ENCODE results near the gene PRRT1.

PRRT1 gene

DNA sequence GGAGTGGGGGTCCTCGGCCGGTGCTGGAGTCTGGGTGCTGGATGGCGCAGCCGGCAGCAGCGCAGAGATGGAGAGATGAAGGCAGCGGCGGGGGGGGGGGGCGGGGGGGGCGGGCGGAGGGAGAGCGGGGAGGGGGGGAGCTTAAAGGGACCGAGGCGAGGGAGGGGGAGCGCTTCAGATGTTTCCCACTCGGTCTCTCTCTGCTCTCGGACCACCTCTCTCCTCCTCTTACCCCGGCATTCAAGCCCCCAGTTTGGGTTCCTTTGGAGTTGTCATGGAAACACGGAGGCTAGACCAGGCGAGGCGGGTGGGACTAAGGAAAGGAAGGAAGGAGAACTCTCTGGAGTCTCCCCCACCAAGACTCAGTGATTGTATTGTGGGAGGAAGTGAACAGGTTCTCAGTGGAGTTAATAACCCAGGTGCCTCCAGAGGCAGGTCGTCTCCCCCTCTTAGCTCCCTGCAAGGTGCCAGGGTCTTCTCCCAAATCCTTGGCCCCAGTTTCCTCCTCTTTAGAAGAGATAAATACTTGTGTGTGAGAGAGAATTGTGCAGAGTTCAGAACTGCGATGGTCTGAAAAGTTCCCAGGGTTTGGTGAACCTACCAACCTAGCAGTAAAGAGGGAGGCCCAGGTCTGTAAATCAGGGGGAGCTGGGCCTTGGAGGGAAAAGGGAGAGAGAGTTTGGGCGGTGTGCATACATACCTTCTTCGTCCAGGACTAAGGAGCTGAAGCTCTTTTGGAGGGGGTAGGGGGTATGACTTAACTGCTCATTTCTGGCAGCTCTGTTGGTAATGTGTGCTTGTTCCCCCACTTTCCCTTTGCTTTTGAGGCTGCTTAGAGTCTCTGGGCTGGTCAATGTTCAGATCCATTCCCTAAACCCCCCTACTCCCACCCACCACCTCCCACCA is at the start of gene PRRT1:
PRRT1 (minus strand) TSS at position 77 of the 906 bp plus-strand sequence. CDS start 112 bp downstream, outside the sequence.
- TF ChIP-seq, protein P1, sequence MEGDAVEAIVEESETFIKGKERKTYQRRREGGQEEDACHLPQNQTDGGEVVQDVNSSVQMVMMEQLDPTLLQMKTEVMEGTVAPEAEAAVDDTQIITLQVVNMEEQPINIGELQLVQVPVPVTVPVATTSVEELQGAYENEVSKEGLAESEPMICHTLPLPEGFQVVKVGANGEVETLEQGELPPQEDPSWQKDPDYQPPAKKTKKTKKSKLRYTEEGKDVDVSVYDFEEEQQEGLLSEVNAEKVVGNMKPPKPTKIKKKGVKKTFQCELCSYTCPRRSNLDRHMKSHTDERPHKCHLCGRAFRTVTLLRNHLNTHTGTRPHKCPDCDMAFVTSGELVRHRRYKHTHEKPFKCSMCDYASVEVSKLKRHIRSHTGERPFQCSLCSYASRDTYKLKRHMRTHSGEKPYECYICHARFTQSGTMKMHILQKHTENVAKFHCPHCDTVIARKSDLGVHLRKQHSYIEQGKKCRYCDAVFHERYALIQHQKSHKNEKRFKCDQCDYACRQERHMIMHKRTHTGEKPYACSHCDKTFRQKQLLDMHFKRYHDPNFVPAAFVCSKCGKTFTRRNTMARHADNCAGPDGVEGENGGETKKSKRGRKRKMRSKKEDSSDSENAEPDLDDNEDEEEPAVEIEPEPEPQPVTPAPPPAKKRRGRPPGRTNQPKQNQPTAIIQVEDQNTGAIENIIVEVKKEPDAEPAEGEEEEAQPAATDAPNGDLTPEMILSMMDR (conservative IDR thresholded peaks at IDR 0.05; ENCODE audit: low read length): no peak
- no peak for DNase-seq (ENCODE audit: low read depth)

DNA sequence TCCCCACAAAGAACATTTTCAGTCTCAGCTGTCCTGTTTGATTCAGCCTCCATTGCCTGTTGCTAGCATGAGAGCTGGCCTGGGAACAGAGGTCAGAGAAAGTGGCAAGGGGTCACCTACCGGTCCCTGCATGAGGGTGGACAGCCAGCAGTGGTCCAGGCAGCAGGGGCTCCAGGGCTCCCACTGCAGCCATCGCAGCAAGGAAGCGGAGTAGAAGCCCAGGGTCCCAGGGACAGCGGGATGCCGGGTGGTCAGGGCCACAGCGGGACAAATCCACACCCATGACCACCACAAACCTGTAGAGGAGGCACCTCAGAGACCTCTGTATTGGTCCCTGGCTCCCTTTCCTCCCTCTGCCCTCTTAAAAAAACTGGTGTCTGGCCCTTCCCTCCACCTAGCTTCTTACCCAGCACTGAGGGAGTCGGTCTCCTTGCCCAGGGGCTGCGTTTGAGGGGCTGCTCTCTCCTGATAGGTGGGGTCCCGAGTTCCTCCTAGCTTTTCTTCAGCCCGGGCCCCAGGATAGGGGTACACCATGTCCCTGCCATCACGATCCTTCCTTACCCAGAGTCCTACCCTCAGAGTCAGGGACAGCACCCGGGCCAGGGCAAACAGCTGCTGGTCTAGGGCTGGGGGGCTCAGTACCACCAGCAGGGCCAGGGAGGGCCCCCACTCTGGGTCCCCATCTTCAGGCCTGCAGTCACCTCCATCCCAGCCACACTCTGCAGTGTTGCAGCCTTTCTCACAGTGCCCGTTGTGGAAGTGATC is 49.2 kb upstream of the PRRT1 start:
- no peak for DNase-seq (ENCODE audit: low read depth)
- no peak overlapping the region for H3K4me3 ChIP-seq (ENCODE audit: low read length)
- TF ChIP-seq, protein P1 (conservative IDR thresholded peaks at IDR 0.05; ENCODE audit: low read length): no peak

More for the DNA sequence above, at the start of gene PRRT1:
- H3K4me3 ChIP-seq (ENCODE audit: low read length): peak within 1 kb of the TSS; percentile 94

DNA sequence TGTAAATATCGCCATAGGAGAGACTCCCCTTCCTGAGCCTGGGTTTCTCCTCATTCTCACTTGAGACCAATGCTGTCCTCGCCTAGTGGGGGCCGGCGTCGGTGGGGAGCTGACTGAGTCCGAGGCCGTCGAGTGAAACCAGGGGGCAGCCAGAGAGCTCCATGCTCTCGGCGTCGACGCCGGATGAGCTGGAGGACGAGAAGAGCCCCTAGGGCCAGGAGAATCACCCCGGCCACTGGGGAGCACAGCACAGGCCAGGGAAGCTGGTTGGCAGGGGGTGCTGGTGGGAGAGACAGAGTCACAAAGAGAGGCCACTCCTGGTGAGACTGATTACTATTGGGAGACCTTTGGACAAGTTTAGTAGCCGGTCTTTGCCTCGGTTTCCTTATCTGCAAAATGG is 47.1 kb upstream of the PRRT1 start:
- TF ChIP-seq, protein P1 (conservative IDR thresholded peaks at IDR 0.05; ENCODE audit: low read length): no peak
- DNase-seq (ENCODE audit: low read depth): no peak
- H3K4me3 ChIP-seq (ENCODE audit: low read length): no peak overlapping the region

DNA sequence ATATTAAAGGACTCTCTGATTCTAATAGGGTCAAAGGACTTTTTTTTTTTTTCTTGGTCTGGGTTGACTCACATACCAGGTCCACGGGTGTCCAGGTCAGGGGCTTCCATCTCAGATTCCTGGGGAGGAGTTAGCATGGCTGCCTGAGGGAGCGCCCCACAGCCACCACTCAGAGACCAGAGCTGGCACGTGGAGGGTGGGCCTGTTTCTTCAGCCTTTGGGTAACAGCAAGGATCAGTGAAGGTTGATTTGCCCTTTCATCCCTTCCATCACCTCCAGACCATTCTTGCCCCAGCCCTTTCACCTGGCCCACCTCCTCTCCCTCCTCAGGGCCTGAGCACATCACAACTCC is 46.6 kb upstream of the PRRT1 start:
- no peak overlapping the region for H3K4me3 ChIP-seq (ENCODE audit: low read length)
- DNase-seq (ENCODE audit: low read depth): no peak
- TF ChIP-seq, protein P1 (conservative IDR thresholded peaks at IDR 0.05; ENCODE audit: low read length): no peak

DNA sequence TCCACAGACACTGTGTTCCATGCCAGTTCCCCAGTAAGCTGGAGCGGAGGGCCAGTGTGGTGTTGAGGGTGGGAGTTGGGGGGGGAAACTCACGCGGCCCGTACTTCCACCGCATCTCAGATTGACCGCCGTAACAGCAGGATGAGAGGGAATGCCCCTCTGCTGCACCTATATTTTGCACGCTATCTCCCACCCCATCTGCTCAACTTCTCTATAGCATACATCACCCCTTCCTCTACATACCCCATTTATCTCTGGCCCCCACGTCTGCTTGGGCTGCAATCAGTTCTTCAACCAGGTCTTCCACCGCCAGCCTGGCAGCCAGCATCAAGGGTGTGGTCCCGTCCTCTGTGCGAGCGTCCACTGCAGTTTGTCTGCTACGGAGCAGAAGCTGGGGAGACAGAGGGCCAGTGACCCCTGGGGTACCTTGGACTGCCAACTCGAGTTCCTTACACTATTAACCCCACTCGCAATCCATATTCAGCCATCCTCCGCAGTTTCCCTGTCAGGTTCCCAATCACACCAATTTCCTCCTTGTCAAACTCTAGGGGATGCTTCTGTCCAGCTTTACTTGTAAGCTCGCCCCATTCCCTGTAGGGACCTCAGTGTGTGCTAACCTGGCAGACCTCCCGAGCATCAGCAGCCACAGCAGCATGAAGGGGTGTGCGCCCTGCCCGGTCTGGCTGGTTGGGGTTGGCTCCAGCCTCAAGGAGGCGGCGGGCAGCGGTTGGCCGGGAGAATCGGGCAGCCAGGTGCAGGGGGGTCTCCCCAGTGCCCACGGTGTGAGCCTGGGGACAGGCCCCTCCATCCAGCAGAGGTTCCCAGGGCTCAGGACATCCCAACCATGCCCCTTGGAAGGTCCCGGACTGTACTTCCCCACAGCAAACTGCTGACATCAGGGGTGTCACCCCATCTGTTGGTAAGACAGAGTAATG is 45.2 kb upstream of the PRRT1 start:
- DNase-seq (ENCODE audit: low read depth): no peak
- TF ChIP-seq, protein P1 (conservative IDR thresholded peaks at IDR 0.05; ENCODE audit: low read length): 0 out of 2 replicates have a peak, but pooled peaks have one; percentile 8
- H3K4me3 ChIP-seq (ENCODE audit: low read length): peak overlapping the region; percentile 99

DNA sequence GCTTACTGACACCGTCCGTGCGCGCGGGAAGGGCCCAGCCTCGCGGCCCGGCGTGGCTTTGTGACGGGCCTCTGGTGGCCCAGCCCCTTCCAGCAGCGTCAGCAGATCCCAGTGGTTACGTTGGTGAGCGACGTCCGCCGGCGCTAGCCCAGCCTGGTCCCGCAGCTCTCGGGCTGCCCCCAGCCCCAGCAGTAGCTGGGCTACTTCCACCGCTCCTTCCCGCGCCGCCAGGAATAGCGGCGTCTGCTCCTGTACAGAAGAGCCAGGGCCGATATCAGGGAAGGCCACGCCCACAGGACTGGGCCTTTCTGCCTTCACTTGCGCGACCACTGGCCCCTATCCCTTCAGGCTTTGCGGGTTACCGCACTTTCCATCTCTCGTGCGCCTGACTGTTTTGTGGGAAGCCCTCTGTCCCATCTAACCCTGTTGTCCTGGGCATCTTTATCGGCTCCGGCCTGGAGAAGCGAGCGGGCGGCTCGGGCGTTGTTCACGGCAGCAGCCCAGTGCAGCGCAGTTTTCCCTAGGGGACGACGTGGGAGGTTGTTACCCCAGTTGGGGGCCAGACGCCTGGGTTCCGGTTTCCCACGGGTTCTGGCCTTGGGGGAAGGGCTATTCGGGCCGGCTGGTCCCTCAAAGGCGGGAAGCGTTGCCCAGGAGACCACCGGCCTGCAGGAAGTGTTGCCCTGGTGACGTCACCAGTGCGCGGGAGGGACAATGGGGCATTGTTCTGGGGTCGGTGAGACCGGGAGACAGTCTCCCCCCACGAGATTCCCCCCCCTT is 44.4 kb upstream of the PRRT1 start:
- peak overlapping the region; percentile 99 for H3K4me3 ChIP-seq (ENCODE audit: low read length)
- TF ChIP-seq, protein P1 (conservative IDR thresholded peaks at IDR 0.05; ENCODE audit: low read length): no peak
- peak; percentile 79 for DNase-seq (ENCODE audit: low read depth)

Measured in AG10803 (cell line).